Vagina (tissue), 2 donors: Measurements from ENCODE around the gene ARL6IP5.

Source experiments
- CTCF ChIP-seq, 3 experiments: fragments of 450-650 bp in 2 of 3; fragments of 200-600 bp in 1 of 3; sonication (generic) in 1 of 3; IDR thresholded peaks; one replicate each; pipeline ENCODE4 v1.5.1; 2017 to 2019; ENCODE audit warnings: antibody characterized with exemption in 3 of 3, mild to moderate bottlenecking in 2 of 3, moderate library complexity in 2 of 3
- POLR2A ChIP-seq, 2 donors: fragments of 450-650 bp; IDR thresholded peaks; one replicate each; pipeline ENCODE4 v1.6.1; 2017; ENCODE audit warnings: antibody characterized with exemption in 2 of 2, mild to moderate bottlenecking in 2 of 2, moderate library complexity in 2 of 2

GRCh38 chr3:69116897-69117296 lies 32.2 kb downstream of the ARL6IP5 start:
- no peak for TF ChIP-seq CTCF (IDR thresholded peaks at IDR 0.05)
- no peak for TF ChIP-seq POLR2A (IDR thresholded peaks at IDR 0.05)
